Peyer's patch (tissue), 4 donors: ENCODE results near the gene FBLN7. TPM values are rescaled to one million over a fixed set of nuclear protein-coding genes. Genes with fewer than 3 reads are reported as not detected.

Source experiments
- DNase-seq, 3 donors: peaks; one replicate each; pipeline ENCODE4 v3.0.0-alpha.2; 2017 to 2019
- H3K27ac ChIP-seq, 4 donors: fragments of 200-600 bp; sonication (generic); one replicate each; pipeline ENCODE4 v1.5.1; 2016 to 2019
- H3K27me3 ChIP-seq, 2 donors: fragments of 200-600 bp; sonication (generic); one replicate each; pipeline ENCODE4 v1.5.1; 2019
- H3K36me3 ChIP-seq, 3 donors: fragments of 200-600 bp; sonication (generic); one replicate each; pipeline ENCODE4 v1.5.1; 2016 to 2019
- H3K4me1 ChIP-seq, 4 donors: fragments of 200-600 bp; sonication (generic); one replicate each; pipeline ENCODE4 v1.5.1; 2016 to 2019
- H3K4me3 ChIP-seq, 4 donors: fragments of 200-600 bp; sonication (generic); 1 replicate in 3 of 4; 2 replicates in 1 of 4; pipeline ENCODE4 v1.5.1; 2016 to 2019; ENCODE audit warnings: mild to moderate bottlenecking in 1 of 4
- H3K9me3 ChIP-seq, 4 donors: fragments of 200-600 bp; sonication (generic); one replicate each; pipeline ENCODE4 v1.5.1; 2016 to 2019; ENCODE audit warnings: mild to moderate bottlenecking in 1 of 4
- CTCF ChIP-seq, 6 experiments: fragments of 450-650 bp in 4 of 6; fragments of 200-600 bp in 2 of 6; sonication (generic) in 1 of 6; IDR thresholded peaks; one replicate each; pipeline ENCODE4 v1.5.1; 2017 to 2019; ENCODE audit warnings: antibody characterized with exemption in 6 of 6, mild to moderate bottlenecking in 3 of 6, moderate library complexity in 1 of 6
- POLR2A ChIP-seq, 2 donors: fragments of 450-650 bp; IDR thresholded peaks; one replicate each; pipeline ENCODE4 v1.5.1; 2017; ENCODE audit warnings: antibody characterized with exemption in 2 of 2, mild to moderate bottlenecking in 2 of 2, moderate library complexity in 2 of 2
- total RNA-seq, 4 donors: library from RNA; depleted of rRNA; stranded (reverse); fragments of >200 nt; gene quantifications; one replicate each; pipeline ENCODE4 v1.1.0, GENCODE V29; 2016

FBLN7 gene
- total RNA-seq, 4 donors from 2014 or later = 1.5 to 7.4 (median 1.9) TPM; not detected in 1

- H3K4me3 ChIP-seq = no peak overlapping the region
- no peaks in the 10 kb centered on the region for H3K27me3 ChIP-seq
- H3K4me1 ChIP-seq = peaks cover 0 to 9% (median 0%) of the 10 kb centered on the region in 4 donors
- H3K27ac ChIP-seq = no peak overlapping the region
- no peaks in the 10 kb centered on the region for H3K9me3 ChIP-seq
- DNase-seq = peak in 1 of 3 donors; percentile 3
- TF ChIP-seq CTCF (IDR thresholded peaks at IDR 0.05) (no peak), POLR2A (IDR thresholded peaks at IDR 0.05) (no peak)
- H3K36me3 ChIP-seq = no peaks in the 10 kb centered on the region
Measured at GRCh38 chr2:112160283-112161250, 22.4 kb downstream of the FBLN7 start.

GRCh38 chr2:112161431-112162145, 23.4 kb downstream of the FBLN7 start:
- Histone ChIP-seq H3K27me3 (no peaks in the 10 kb centered on the region), H3K4me3 (no peak overlapping the region), H3K4me1 (no peaks in the 10 kb centered on the region), H3K27ac (no peak overlapping the region), H3K9me3 (no peaks in the 10 kb centered on the region), H3K36me3 (no peaks in the 10 kb centered on the region)
- no peak for TF ChIP-seq POLR2A (IDR thresholded peaks at IDR 0.05)
- no peak for TF ChIP-seq CTCF (IDR thresholded peaks at IDR 0.05)
- DNase-seq = peak in 1 of 3 donors; percentile 34

GRCh38 chr2:112162341-112162740, 24.2 kb downstream of the FBLN7 start:
- no peak overlapping the region for H3K27ac ChIP-seq
- no peaks in the 10 kb centered on the region for H3K27me3 ChIP-seq
- no peak overlapping the region for H3K4me3 ChIP-seq
- no peaks in the 10 kb centered on the region for H3K4me1 ChIP-seq
- H3K36me3 ChIP-seq = no peaks in the 10 kb centered on the region
- TF ChIP-seq POLR2A (IDR thresholded peaks at IDR 0.05) = no peak
- TF ChIP-seq CTCF (IDR thresholded peaks at IDR 0.05) = no peak
- no peak for DNase-seq
- no peaks in the 10 kb centered on the region for H3K9me3 ChIP-seq

GRCh38 chr2:112162956-112163355, 24.8 kb downstream of the FBLN7 start:
- TF ChIP-seq POLR2A (IDR thresholded peaks at IDR 0.05) = no peak
- no peak for TF ChIP-seq CTCF (IDR thresholded peaks at IDR 0.05)
- no peak for DNase-seq
- Histone ChIP-seq H3K27me3 (no peaks in the 10 kb centered on the region), H3K4me3 (no peak overlapping the region), H3K27ac (no peak overlapping the region), H3K36me3 (no peaks in the 10 kb centered on the region), H3K9me3 (no peaks in the 10 kb centered on the region), H3K4me1 (no peaks in the 10 kb centered on the region)

GRCh38 chr2:112163541-112163981, 25.4 kb downstream of the FBLN7 start:
- Histone ChIP-seq H3K36me3 (no peaks in the 10 kb centered on the region), H3K4me3 (no peak overlapping the region), H3K27ac (no peak overlapping the region), H3K9me3 (no peaks in the 10 kb centered on the region), H3K27me3 (no peaks in the 10 kb centered on the region), H3K4me1 (no peaks in the 10 kb centered on the region)
- no peak for DNase-seq
- no peak for TF ChIP-seq POLR2A (IDR thresholded peaks at IDR 0.05)
- no peak for TF ChIP-seq CTCF (IDR thresholded peaks at IDR 0.05)
